ENCODE data around the gene CFAP54.

GRCh38 chr12:96890331-96890730 is 401.0 kb downstream of the CFAP54 start:
- no peak for TF ChIP-seq CTCF (IDR thresholded peaks at IDR 0.05)
- TF ChIP-seq POLR2A (IDR thresholded peaks at IDR 0.05): no peak
